ENCODE results near the gene BCAS3. TPM values are rescaled to one million over a fixed set of nuclear protein-coding genes. Genes with fewer than 3 reads are reported as not detected.

BCAS3 gene
- total RNA-seq, 1 experiment from 2014 or later = 14.4 TPM

DNA sequence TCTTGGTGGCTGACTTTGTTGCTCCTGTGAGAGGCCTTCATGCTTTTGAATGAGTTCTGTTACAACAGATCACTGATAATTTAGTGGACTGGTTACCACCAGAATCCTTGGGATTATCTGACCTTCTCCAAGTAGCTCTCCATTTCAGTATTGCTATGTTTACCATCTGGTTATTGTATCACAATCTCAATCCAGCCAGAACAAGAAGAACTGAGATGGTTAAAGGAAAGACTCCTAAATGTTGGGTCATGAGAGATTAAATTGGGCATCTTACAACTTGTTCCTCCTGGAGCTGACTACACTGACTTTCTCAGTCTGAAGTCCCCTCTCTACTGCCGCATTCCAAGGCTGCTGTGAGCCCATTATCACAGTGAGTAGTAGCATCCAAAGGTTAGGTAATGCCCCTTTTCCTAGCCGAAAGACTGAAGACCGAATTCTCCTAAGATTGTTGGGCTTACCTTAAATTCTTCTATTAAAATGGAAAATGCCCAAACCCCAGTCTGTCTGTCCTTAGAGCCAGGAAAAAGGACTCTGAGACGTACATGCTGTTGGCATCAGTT lies 540.3 kb downstream of the BCAS3 start:
- no peak for TF ChIP-seq EZH2 (IDR thresholded peaks at IDR 0.05; ENCODE audit: borderline replicate concordance, low read depth, low read length, poor library complexity, severe bottlenecking)
- TF ChIP-seq, protein P1, sequence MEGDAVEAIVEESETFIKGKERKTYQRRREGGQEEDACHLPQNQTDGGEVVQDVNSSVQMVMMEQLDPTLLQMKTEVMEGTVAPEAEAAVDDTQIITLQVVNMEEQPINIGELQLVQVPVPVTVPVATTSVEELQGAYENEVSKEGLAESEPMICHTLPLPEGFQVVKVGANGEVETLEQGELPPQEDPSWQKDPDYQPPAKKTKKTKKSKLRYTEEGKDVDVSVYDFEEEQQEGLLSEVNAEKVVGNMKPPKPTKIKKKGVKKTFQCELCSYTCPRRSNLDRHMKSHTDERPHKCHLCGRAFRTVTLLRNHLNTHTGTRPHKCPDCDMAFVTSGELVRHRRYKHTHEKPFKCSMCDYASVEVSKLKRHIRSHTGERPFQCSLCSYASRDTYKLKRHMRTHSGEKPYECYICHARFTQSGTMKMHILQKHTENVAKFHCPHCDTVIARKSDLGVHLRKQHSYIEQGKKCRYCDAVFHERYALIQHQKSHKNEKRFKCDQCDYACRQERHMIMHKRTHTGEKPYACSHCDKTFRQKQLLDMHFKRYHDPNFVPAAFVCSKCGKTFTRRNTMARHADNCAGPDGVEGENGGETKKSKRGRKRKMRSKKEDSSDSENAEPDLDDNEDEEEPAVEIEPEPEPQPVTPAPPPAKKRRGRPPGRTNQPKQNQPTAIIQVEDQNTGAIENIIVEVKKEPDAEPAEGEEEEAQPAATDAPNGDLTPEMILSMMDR (conservative IDR thresholded peaks at IDR 0.05; ENCODE audit: low read depth, low read length) = no peak
- Histone ChIP-seq H3K27ac (ENCODE audit: low read depth, low read length, poor library complexity, severe bottlenecking) (no peak overlapping the region), H3K27me3 (replicated peaks; ENCODE audit: insufficient read depth, low read depth, low read length, poor library complexity) (no peaks in the 10 kb centered on the region), H3K36me3 (ENCODE audit: insufficient read depth, low read length, poor library complexity, severe bottlenecking) (no peaks in the 10 kb centered on the region), H3K4me3 (ENCODE audit: low read depth, low read length, poor library complexity, severe bottlenecking) (no peak overlapping the region), H3K9me3 (ENCODE audit: low read depth, low read length, poor library complexity, severe bottlenecking) (no peaks in the 10 kb centered on the region), H3K4me1 (ENCODE audit: insufficient read depth, low read length, poor library complexity, severe bottlenecking) (no peaks in the 10 kb centered on the region)
- DNase-seq (ENCODE audit: low spot score) = no peak
- intact Hi-C loops (cut with micrococcal nuclease; ENCODE audit: unreplicated experiment) = no loop called here
- no TSS peak for BruUV-seq (replicated peaks)
- POLR2A ChIA-PET (ENCODE audit: low non-redundant PET) = no interaction called here
- CTCF ChIA-PET = no interaction called here

DNA sequence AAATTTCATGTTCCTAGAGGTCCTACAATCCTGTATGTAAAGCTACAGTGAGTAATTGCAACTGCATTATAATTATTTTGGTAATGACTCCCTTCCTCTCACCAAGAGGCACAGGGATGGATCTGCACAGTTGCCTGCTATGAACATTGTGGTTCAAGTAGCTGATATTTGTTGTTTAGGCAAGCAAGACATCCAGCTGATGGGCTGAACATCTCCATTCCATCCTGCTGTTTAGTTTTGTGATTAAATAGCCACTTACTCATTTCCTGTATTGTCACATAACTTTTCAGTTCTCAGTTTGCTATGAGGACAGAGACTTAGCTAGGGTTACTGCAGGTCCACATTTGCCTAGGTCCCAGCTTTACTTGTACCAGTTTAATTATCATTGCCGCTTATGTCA lies 540.8 kb downstream of the BCAS3 start:
- intact Hi-C loops (cut with micrococcal nuclease; ENCODE audit: unreplicated experiment) = no loop called here
- Histone ChIP-seq H3K4me3 (ENCODE audit: low read depth, low read length, poor library complexity, severe bottlenecking) (no peak overlapping the region), H3K36me3 (ENCODE audit: insufficient read depth, low read length, poor library complexity, severe bottlenecking) (no peaks in the 10 kb centered on the region), H3K27ac (ENCODE audit: low read depth, low read length, poor library complexity, severe bottlenecking) (no peak overlapping the region), H3K4me1 (ENCODE audit: insufficient read depth, low read length, poor library complexity, severe bottlenecking) (no peaks in the 10 kb centered on the region), H3K9me3 (ENCODE audit: low read depth, low read length, poor library complexity, severe bottlenecking) (no peaks in the 10 kb centered on the region), H3K27me3 (replicated peaks; ENCODE audit: insufficient read depth, low read depth, low read length, poor library complexity) (no peaks in the 10 kb centered on the region)
- no TSS peak for BruUV-seq (replicated peaks)
- peak; percentile 37 for DNase-seq (ENCODE audit: low spot score)
- POLR2A ChIA-PET (ENCODE audit: low non-redundant PET) = interaction anchor here (0.6 kb wide), 1 partner anchor 145 kb away, joined by 4 read pairs; no protein-coding TSS in a partner anchor
- CTCF ChIA-PET = no interaction called here
- no peak for TF ChIP-seq EZH2 (IDR thresholded peaks at IDR 0.05; ENCODE audit: borderline replicate concordance, low read depth, low read length, poor library complexity, severe bottlenecking)
- TF ChIP-seq, protein P1 (conservative IDR thresholded peaks at IDR 0.05; ENCODE audit: low read depth, low read length) = no peak

DNA sequence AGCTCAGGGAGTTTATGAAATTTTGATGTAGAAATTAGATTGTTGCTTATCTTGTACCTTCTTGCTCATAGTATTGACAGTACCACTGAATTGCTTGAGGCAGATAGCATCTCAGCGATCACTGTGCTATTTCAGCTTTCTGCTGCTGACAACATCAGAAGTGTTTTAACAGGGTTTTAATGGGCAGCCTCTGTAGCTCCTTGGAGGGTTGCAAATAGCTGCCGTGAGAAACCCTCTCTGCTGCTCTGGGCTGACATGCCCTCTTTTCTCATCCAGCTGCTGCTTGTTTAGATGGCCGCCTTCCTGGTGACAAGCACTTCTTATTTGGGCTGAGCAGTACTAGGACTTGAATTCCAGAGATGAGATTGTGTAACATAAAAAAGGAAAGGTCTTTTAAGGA lies 541.8 kb downstream of the BCAS3 start:
- intact Hi-C loops (cut with micrococcal nuclease; ENCODE audit: unreplicated experiment) = no loop called here
- BruUV-seq (replicated peaks) = no TSS peak
- no peaks in the 10 kb centered on the region for H3K27me3 ChIP-seq (replicated peaks; ENCODE audit: insufficient read depth, low read depth, low read length, poor library complexity)
- no peak overlapping the region for H3K27ac ChIP-seq (ENCODE audit: low read depth, low read length, poor library complexity, severe bottlenecking)
- no peak for DNase-seq (ENCODE audit: low spot score)
- POLR2A ChIA-PET (ENCODE audit: low non-redundant PET) = no interaction called here
- no peaks in the 10 kb centered on the region for H3K9me3 ChIP-seq (ENCODE audit: low read depth, low read length, poor library complexity, severe bottlenecking)
- no peak overlapping the region for H3K4me3 ChIP-seq (ENCODE audit: low read depth, low read length, poor library complexity, severe bottlenecking)
- CTCF ChIA-PET = no interaction called here
- TF ChIP-seq, protein P1 (conservative IDR thresholded peaks at IDR 0.05; ENCODE audit: low read depth, low read length) = no peak
- TF ChIP-seq EZH2 (IDR thresholded peaks at IDR 0.05; ENCODE audit: borderline replicate concordance, low read depth, low read length, poor library complexity, severe bottlenecking) = no peak
- no peaks in the 10 kb centered on the region for H3K36me3 ChIP-seq (ENCODE audit: insufficient read depth, low read length, poor library complexity, severe bottlenecking)
- no peaks in the 10 kb centered on the region for H3K4me1 ChIP-seq (ENCODE audit: insufficient read depth, low read length, poor library complexity, severe bottlenecking)

Data from A673 (cell line).